Stimulated activated CD4-positive, alpha-beta T cell treated with anti-CD3 and anti-CD28 coated beads, TNF-alpha, amount 100 ng/mL, for 24 hours (primary cell): ENCODE measurements around the gene RHOA.
"Not testable (repeated sequence)": the region's sequence is repeated elsewhere in the genome, so short reads cannot be mapped to it uniquely, and the experiment has no call there.

Experiments used
- DNase-seq, 3 experiments: peaks; one replicate each; pipeline ENCODE4 v3.0.0-alpha.2; 2020; ENCODE audit warnings: low read depth in 3 of 3

RHOA gene

GRCh38 chr3:49411535-49411967 is 225 bp downstream of the RHOA start:
- peak in 1 of 3 experiments; percentile 47 for DNase-seq

DNA sequence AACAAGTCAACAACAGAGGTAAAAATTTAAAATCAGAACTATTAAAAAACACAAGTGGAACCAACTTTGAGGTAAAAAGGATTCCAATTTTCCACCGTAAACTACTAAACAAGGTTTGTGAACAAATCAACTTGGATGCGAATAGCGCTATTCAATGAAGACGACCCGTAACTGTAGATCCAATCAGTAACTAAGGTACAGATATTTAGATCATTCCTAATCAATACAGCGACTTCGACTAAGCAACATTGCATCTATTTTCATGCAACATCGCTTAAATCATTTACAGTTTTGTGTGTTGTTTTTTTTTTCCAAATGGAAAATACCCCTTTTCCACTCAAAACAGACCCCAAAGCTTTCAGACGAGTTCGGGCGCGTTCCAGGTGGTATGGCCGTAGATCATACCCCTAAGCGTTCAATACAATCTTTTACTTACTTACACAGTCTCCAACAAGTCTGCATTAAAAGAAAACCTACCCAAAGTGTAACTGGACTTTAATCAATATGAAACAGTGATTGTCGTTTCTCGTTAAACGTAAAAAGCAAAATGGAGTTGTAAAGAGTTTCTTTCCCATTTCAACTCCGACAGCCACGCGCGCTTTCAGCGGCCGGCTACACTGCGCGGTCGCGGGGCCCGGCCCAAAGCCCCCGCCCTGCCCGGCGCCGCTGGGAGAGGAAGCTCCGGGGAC is 786 bp downstream of the RHOA start:
- DNase-seq, result no peak

DNA sequence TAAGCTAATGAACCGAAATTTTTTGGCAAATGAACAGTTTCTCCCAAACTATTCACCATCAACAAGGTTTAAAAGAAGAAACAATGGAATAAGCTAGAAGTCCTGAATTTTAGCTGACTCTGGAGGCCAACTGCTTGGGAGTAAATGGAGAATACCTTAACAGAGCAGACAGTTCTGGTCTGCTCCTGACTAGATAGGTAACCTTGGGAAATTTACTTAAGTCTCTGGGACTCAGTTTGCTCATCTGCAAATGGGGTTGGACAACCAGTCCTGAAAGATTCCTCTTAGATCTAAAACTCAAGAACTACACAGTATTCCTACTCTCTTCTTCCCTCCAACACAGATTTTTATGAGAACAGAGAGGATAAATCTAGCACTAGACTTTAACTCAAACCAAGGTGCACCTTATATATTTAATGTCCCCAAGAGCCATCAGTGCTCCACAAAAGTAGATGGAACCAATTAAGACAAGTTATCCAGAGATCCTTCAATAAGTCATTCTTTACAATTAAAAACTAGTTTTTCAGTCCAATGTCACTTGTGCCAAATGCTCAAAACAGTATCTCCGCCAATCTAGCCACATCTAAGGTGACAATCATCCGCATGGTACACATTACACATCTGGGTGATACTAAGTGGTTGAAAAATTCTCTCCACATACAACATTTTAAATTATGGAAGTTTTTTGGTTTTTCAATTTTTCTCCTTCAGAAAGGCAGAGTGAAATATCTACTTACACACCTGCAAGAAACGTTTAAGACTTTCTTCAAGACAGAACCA is 1.5 kb downstream of the RHOA start:
- DNase-seq, result no peak

DNA sequence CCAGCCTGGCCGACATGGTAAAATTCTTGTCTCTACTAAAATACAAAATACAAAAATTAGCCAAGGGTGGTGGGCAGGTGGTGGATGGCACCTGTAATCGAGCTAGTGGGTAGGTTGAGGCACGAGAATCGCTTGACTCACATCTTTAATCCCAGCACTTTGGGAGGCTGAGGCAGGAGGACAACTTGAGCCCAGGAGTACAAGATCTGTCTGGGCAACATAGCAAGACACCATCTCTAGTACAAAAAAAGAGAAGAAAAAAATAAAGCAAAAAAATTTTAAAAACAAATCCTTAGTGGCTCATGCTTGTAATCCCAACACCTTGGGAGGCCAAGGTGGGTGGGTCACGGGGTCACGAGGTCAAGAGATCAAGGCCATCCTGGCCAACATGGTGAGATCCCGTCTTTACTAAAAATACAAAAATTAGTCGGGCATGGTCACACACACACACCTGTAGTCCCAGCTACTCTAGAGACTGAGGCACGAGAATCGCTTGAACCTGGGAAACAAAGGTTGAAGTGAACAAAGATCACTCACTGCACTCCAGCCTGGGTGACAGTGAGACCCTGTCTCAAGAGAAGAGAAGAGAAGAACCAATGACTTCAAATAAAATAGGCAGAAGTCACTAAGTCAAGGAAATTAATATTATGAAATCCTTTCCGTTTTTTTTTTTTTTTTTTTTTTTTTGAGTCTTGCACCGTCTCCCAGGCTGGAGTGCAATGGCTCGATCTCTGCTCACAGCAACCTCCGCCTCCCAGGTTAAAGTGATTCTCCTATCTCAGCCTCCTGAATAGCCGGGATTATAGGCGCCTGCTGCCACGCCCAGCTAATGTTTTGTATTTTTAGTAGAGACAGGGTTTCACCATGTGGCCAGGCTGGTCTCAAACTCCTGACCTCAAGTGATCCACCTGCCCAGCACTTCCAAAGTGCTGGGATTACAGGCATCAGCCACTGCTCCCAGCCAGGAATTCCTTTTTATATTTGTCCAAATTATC is 4.9 kb downstream of the RHOA start:
- DNase-seq, result no peak

DNA sequence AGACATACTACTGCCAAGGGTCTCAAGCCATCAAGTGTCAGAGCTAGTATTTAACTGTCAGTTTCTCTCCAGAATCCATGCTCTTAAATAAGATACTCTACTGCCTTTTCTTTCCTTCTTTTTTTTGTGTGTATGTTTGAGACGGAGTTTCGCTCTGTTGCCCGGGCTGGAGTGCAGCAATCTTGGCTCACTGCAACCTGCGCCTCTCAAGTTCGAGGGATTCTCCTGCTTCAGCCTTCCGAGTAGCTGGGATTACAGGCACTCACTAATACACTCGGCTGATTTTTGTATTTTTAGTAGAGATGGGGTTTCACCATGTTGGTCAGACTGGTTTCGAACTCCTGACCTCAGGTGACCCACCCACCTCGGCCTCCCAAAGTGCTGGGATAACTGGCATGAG is 6.2 kb downstream of the RHOA start:
- not testable (repeated sequence) for DNase-seq

GRCh38 chr3:49403891-49404290 is 7.9 kb downstream of the RHOA start:
- DNase-seq, result no peak

GRCh38 chr3:49401766-49402165 is 10.0 kb downstream of the RHOA start:
- no peak for DNase-seq

DNA sequence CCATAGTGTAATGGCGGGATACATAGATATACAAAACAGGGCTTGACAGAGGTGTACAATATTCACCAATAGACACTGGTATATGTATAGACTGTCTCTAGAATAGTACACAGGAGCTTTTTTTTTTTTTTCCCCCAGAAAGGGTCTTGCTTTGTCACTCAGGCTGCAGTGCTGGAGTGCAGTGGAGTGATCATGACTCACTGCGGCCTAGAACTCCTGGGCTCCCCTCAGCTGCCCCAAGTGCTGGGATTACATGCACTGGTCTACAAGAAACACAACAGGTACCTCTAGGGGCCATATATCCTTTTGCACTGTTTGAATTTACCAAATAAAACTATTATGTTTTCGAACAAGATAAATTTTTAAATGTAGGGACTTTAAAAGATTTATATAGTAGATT is 12.3 kb downstream of the RHOA start:
- no peak for DNase-seq

DNA sequence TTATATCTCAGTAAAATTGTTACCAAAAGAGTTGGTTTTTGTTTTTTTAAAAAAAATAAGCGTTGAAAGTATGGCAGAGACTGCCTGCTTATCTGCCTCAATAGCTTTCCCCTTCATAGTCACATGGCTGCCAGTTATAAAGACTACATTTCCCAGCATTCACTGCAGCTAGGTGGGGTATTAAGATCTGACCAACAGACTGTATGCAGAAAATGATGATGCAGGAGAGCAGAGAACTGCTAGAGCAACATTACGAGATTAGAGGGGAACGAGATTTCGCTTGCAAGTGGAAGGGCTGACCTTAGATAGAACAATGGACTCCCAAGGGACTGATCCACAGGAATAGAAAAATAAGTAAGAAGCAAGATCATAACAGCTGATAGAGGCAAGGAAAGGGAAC is 14.3 kb downstream of the RHOA start:
- DNase-seq, result no peak

DNA sequence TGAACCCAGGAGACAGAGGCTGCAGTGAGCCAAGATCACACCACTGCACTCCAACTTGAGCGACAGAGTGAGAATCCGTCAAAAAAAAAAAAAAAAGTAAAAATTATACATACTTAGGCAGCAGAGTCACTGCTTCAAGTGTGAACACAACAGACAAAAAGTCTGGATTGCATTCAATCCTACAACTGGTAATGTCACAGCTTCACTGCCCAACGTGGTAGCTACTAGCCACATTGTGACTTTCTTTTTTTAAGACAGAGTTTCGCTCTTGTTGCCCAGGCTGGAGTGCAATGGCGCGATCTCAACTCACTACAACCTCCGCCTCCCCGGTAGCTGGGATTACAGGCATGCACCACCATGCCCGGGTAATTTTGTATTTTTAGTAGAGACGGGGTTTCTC is 20.5 kb downstream of the RHOA start:
- not testable (repeated sequence) for DNase-seq

- DNase-seq, result no peak
Observed at GRCh38 chr3:49389297-49389696, 22.5 kb downstream of the RHOA start.

DNA sequence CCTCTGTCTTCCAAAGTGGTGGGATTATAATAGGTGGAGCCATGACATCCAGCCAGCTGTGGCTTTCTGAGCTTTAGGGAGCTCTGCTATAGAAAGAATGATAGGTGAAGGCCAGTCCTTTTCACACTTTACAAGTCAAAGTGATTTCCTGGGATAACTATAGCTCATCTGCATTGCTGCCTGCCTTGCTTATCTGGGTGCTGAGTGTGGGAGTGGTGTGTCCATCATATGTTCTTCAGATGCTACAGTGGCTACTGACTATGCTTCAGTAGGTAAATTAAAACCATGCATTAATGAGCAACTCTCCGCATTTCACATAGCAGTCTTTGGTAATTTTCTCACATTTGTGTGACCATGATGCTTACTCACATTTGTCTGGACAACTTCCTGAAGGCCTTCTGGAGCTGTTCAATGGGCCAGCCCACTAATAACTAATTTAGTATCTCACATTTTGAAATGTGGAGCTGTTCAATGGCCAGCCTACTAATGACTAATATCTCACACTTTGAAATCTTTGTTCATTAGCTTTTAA is 23.4 kb downstream of the RHOA start:
- DNase-seq, result no peak

- no peak for DNase-seq
Observed at GRCh38 chr3:49387721-49388120, 24.1 kb downstream of the RHOA start.

DNA sequence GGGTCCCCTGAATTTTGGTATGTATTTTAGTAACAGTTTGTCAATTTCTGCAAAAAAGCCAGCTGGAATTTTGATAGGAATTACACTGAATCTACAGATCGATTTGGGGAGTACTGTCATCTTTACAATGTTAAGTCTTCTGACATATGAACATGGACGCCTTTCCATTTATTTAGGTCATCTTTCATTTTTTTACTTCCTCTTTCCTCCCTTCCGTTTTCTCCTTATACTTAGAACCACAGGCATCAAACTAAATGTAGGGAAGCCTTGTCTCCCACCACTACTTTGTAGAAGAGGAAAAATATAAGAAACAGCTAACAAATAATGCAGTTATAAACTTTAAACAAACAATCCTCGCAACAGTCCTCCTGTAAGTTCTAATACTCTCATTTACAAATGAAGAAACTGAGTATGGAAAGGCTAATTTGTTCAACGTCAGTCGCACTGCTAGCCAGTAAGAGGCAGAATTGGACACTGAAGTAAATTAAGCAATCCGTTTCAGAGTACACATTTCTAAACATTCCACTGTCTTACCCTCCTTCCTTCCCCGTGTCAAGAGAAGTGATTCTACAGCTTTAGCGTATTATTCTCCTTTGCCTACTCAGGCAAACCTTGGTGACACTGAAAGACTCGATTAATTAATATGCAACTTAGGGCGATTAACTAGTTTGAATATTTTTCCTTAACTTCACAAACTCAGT is 25.6 kb downstream of the RHOA start:
- DNase-seq, result no peak

DNA sequence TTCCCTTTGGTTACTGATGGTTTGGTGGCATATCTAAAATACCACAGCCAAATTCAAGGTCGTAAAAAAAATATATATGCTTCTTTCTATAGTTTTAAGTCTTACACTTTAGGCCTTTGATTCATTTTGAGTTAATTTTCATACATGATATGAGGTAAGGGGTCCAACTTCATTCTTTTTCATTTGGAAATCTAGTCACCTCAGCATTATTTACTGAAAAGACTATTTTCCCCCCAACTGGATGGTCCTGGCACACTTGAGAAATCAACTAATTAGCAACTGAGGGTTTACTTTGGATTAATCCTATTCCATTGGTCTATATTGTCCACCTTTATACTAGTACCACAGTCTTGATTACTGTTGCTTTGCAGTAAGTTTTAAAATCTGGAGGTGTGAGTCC is 26.2 kb downstream of the RHOA start:
- no peak for DNase-seq

DNA sequence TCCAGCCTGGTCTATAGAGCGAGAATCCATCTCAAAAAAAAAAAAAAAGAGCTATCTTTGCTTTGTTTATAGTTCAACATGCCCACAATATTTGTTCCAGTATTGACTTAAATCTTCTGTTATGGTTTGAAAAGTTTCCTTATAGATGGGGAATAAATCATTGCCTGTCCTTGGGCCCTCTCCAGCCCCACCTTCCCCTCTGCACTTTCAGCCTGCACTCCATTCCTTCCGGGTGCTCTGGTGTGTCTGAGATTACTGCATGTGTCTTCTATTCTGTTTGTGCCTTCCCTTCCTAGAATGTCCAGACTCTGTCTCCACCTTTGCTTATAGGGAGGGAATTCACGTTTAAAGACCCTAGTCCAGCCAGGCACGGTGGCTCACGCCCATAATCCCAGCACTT is 28.4 kb downstream of the RHOA start:
- no peak for DNase-seq

GRCh38 chr3:49378249-49378895 is 33.4 kb downstream of the RHOA start:
- DNase-seq, result no peak

DNA sequence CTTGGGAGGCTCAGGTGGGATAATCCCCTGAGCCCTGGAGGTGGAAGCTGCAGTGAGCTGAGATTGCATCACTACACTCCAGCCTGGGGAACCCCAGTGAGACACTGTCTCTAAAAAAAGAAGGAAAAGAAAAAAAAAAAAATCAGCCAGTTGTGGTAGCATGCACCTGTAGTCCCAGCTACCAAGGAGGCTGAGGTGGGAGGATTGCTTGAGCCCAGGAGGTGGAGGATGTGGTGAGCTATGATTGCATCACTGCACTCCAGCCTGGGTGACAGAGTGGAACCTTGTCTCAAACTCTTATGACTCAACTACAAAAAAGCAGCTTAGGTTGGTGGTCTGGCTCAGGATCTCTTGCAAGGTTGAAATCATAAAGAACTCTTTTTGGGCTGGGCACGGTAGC is 34.3 kb downstream of the RHOA start:
- DNase-seq, result peak; percentile 16 to 54 (median 29)

- no peak for DNase-seq
Observed at GRCh38 chr3:49371946-49372345, 39.8 kb downstream of the RHOA start.

DNA sequence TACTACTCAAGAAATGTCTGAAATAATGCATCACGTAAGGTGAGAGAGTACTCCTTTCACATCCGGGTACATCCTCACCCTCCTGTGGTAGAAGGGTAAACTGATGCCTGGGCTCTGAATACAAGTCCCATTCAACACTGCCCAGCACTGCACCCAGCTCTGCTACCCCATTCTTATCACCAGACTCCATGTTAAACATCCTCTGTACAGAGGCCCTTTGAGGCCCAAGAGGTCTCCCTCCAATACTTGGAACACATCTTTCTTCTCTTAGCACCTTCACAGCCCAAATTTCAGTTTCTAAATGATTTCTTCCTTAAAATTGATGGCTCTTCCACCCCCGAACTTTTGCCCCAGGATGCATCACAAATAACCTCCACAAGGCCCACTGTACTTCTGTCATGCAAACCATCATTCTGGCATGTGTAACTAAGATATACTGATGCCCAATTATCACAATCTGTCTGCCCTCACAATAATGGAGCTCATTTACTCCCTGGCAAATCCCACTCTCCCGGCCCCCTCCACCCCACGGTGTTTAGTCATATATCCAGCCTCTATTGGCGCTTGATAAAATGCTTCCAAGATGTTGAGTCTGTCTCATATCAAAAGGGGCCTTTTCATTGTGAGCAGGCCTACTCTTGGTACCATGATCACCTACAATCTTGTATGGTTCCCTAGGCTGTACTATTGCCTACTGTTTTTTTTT is 41.0 kb downstream of the RHOA start:
- DNase-seq, result no peak
